C4-2B (cell line): ENCODE measurements around the gene ZC3H7B.

Source experiments
- ZFX ChIP-seq: fragments of 450-650 bp; IDR thresholded peaks from 2 replicates; pipeline ENCODE4 v1.6.1; 2017
- TF ChIP-seq, protein P1 (sequence below): fragments of 450-650 bp; conservative IDR thresholded peaks from 2 replicates; pipeline ENCODE4 v1.5.1; 2017; ENCODE audit warnings: mild to moderate bottlenecking

DNA sequence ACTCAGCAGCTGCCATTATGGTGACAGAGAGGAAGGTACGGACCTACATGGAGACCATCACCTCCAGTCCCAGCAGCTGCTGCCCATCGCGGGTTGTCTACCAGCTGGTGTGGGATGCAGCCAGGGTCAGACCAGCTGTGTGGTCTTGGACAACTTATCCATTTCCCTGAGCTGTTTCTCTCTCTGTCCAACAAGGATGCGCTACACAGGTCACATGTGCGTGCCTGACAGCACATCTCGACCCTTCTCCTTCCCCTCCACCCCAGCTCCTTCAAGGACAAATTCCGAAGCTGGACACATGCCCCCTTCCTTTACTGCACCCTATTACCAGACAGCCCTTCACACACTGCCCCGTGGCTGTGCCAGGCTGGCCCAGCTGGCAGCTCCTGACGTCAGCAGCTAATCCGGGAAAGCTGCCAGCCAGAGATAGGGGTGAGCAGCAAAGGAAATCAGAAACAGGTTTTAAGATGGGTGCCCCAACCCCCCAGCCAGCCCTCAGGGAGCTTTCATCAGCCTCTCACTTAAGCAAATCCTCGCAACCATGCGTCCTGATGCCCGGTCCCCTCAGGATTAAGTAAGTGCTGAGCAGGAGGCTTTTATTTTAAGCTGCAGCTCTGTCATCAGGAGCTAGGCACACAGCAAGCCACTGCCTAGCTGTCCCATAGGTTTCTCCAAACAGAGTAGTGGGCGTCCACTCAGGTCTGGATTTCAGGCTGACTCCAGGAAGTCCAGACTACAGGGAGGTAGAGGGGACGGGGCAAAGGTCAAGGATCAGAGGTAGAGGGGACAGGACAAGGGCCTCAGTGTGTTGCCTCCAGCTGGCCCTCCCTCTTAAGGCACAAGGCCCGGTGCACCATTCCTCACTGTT lies 100.7 kb downstream of the ZC3H7B start:
- TF ChIP-seq, protein P1, sequence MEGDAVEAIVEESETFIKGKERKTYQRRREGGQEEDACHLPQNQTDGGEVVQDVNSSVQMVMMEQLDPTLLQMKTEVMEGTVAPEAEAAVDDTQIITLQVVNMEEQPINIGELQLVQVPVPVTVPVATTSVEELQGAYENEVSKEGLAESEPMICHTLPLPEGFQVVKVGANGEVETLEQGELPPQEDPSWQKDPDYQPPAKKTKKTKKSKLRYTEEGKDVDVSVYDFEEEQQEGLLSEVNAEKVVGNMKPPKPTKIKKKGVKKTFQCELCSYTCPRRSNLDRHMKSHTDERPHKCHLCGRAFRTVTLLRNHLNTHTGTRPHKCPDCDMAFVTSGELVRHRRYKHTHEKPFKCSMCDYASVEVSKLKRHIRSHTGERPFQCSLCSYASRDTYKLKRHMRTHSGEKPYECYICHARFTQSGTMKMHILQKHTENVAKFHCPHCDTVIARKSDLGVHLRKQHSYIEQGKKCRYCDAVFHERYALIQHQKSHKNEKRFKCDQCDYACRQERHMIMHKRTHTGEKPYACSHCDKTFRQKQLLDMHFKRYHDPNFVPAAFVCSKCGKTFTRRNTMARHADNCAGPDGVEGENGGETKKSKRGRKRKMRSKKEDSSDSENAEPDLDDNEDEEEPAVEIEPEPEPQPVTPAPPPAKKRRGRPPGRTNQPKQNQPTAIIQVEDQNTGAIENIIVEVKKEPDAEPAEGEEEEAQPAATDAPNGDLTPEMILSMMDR, result no peak
- no peak for TF ChIP-seq ZFX
